WTC11 (cell line): ENCODE data around the gene RRP12.

Source experiments
- EMX1 ChIP-seq: fragments of 250-450 bp; sonication (Bioruptor Pico); IDR thresholded peaks from 2 replicates; pipeline ENCODE4 v1.8.0; 2021; ENCODE audit warnings: mild to moderate bottlenecking
- GABPB1 ChIP-seq: sonication (generic); formaldehyde crosslinking; IDR thresholded peaks from 2 replicates; pipeline ENCODE4 v1.8.1; 2023; ENCODE audit warnings: mild to moderate bottlenecking, missing genetic modification reagents
- TF ChIP-seq, protein P1 (sequence below): fragments of 200-600 bp; IDR thresholded peaks from 2 replicates; pipeline ENCODE4 v1.8.0; 2022; ENCODE audit warnings: antibody characterized with exemption
- TF ChIP-seq, protein P2 (sequence below): fragments of 250-450 bp; sonication (Bioruptor Pico); IDR thresholded peaks from 2 replicates; pipeline ENCODE4 v1.9.0; 2021; ENCODE audit warnings: mild to moderate bottlenecking

DNA sequence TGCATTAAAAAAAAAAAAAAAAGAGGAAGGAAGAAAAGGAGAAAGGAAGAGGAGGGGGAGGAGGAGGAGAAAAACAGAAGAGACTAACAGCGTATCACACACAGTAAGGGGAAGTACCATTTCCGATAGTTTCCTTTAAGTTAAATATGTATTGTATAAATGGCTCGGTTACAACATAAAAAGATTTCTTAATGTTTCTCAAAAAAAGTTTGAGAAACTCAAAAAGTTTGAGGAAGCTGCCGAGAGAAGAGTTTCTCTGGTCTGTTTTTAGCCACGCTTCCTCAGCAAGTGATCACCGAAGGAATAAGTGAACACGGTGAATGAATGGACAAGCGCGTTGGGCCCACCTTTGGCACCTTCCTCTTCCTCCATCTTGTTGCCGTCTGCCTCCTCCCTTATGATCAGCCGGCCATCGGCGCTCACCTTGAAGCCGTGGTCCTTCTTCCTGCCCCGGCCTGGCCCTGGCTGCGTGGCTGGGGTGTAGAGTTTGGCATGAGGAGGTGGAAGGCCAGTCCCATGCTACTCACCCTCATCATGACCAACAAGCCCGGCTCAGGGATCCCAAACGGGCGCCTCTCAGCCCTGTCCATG is 35.3 kb downstream of the RRP12 start:
- TF ChIP-seq, protein P1, sequence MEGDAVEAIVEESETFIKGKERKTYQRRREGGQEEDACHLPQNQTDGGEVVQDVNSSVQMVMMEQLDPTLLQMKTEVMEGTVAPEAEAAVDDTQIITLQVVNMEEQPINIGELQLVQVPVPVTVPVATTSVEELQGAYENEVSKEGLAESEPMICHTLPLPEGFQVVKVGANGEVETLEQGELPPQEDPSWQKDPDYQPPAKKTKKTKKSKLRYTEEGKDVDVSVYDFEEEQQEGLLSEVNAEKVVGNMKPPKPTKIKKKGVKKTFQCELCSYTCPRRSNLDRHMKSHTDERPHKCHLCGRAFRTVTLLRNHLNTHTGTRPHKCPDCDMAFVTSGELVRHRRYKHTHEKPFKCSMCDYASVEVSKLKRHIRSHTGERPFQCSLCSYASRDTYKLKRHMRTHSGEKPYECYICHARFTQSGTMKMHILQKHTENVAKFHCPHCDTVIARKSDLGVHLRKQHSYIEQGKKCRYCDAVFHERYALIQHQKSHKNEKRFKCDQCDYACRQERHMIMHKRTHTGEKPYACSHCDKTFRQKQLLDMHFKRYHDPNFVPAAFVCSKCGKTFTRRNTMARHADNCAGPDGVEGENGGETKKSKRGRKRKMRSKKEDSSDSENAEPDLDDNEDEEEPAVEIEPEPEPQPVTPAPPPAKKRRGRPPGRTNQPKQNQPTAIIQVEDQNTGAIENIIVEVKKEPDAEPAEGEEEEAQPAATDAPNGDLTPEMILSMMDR: no peak
- TF ChIP-seq, protein P2, sequence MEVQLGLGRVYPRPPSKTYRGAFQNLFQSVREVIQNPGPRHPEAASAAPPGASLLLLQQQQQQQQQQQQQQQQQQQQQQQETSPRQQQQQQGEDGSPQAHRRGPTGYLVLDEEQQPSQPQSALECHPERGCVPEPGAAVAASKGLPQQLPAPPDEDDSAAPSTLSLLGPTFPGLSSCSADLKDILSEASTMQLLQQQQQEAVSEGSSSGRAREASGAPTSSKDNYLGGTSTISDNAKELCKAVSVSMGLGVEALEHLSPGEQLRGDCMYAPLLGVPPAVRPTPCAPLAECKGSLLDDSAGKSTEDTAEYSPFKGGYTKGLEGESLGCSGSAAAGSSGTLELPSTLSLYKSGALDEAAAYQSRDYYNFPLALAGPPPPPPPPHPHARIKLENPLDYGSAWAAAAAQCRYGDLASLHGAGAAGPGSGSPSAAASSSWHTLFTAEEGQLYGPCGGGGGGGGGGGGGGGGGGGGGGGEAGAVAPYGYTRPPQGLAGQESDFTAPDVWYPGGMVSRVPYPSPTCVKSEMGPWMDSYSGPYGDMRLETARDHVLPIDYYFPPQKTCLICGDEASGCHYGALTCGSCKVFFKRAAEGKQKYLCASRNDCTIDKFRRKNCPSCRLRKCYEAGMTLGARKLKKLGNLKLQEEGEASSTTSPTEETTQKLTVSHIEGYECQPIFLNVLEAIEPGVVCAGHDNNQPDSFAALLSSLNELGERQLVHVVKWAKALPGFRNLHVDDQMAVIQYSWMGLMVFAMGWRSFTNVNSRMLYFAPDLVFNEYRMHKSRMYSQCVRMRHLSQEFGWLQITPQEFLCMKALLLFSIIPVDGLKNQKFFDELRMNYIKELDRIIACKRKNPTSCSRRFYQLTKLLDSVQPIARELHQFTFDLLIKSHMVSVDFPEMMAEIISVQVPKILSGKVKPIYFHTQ (CRISPR knock-in tag): no peak
- TF ChIP-seq EMX1 (CRISPR knock-in tag): no peak
- no peak for TF ChIP-seq GABPB1 (CRISPR knock-in tag)
